Colon (tissue), 2 donors: ENCODE measurements around the gene ERH.
"Not testable (repeated sequence)": the region's sequence is repeated elsewhere in the genome, so short reads cannot be mapped to it uniquely, and the experiment has no call there.

Experiments
- FAIRE-seq: peaks from 2 replicates; lab custom pipeline; 2012; peaks lifted over from hg19 to GRCh38; lab: Jason Lieb, UNC
- donor health status: control.
- donor health status: control.

The ERH gene

DNA sequence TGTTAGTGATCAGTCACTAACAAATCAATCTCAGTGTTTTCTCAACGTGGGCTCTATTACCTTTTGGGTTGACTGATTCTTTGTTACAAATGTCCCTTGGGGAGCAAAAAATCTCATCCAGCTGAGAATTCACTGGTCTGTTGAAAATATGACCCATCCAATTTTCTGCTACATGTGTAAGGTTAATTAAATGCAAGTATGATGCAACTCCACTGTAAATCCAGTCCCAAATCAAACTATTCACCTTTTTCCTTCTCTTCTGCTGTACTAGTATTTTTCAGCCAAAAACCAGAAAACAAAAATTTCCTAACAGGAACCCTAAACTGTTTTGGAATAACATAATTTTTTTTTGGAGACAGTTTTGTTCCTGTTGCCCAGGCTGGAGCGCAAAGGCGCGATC is 2.2 kb downstream of the ERH start:
- no peak for FAIRE-seq

DNA sequence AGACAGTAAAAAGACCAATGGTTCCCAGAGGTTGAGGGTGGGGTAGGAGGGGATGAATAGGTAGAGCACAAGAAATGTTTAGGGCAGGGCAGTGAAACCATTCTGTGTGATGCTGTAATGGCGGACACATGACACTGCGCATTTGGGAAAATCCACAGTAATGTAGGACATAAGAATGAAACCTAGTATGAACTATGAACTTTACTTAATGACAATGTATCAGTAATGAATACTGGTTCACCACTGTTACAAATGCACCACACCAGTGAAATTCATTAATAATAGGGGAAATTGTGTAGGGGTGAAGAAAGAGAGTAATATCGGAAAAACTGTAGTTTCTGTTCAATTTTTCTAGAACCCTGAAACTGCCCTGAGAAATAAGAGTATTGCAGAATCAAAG is 5.6 kb downstream of the ERH start:
- no peak for FAIRE-seq

DNA sequence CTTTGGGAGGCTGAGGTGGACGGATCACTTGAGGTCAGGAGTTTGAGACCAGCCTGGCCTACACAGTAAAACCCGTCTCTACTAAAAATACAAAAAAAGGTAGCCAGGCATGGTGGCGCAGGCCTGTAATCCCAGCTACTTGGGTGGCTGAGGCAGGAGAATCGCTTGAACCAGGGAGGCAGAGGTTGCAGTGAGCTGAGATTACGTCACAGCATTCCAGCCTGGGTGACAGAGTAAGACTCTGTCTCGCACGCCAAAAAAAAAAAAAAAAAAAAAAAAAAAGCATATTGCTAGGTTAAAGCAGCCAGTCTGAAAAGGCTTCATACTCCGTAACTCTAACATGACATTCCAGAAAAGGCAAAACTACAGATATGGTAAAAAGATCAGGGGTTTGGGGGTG is 6.7 kb downstream of the ERH start:
- FAIRE-seq: not testable (repeated sequence)

DNA sequence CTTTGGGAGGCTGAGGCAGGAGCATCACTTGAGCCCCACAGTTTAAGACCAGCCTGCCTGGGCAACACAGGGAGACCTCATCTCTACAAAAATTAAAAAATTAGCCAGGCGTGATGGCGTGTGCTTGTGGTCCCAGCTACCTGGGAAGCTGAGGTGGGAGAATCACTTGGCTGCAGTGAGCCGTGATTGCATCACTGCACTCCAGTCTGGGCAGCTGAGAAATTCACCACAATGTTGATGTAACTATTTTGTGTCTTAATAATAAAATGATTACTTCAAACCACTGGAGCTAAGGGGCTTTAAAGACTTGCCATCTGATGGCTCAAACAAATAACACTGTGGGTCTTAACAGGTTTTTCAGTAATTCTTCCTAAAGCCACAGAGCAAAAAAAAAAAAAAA is 10.8 kb downstream of the ERH start:
- FAIRE-seq: no peak

DNA sequence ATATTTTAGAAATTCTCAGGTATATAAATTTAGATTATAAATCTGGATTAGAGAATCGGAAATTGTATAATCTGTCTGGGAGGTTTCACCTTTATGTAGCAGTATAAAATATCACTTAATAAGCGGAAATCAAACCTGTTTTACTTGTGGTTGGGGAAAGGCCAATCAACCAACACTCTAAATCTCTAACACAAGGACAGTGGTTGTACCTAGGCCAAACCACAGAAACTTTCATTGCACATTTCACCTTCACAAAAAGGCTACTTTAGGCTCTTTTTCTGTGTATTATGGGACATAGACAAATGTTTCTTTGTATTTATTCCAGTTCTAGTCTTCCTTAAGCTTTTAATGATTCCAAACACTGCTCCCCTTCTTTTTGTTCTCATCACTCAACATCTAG is 19.8 kb downstream of the ERH start:
- no peak for FAIRE-seq

- no peak for FAIRE-seq
These were observed 21.7 kb downstream of the ERH start for GRCh38 chr14:69376439-69376838.

DNA sequence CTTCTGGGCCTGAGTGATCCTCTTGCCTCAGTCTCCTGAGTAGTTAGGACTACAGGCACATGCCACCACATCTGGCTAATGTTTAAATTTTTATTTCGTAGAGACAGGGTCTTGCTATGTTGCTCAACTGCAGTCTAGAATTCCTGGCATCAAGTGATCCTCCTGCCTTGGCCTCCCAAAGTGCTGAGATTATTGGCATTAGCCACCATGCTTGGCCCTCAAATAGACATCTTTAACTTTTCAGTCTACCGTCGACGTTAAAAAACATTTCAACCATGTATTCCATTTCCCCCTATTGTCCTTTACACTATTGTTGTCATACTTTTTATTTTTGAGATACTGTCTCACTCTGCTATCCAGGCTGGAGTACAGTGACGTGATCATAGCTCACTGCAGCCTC is 22.4 kb downstream of the ERH start:
- no peak for FAIRE-seq

- FAIRE-seq: no peak
These were observed 22.9 kb downstream of the ERH start for GRCh38 chr14:69375182-69375581.

DNA sequence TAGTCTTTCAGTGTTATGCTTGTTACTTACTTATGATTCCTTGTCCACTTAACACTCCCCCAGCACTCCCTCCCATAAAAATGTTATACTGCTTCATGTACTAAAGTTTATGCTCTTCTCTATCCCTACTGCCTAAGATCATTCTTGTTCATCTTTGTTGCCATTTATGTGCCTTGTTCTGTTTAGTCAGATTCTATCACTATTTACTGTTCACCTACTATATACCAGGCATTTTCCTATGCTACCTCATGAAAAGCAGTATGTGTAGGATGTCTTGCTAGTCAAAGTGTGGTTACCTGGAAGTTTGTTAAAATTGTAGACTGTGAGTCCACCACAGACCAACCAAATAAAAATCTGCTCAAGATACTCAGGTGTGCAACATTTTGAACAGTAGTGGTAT is 23.9 kb downstream of the ERH start:
- no peak for FAIRE-seq

GRCh38 chr14:69373104-69373503 is 25.0 kb downstream of the ERH start:
- FAIRE-seq: no peak

- FAIRE-seq: no peak
These were observed 26.0 kb downstream of the ERH start for GRCh38 chr14:69372146-69372545.

- FAIRE-seq: no peak
These were observed 28.0 kb downstream of the ERH start for GRCh38 chr14:69370061-69370460.

DNA sequence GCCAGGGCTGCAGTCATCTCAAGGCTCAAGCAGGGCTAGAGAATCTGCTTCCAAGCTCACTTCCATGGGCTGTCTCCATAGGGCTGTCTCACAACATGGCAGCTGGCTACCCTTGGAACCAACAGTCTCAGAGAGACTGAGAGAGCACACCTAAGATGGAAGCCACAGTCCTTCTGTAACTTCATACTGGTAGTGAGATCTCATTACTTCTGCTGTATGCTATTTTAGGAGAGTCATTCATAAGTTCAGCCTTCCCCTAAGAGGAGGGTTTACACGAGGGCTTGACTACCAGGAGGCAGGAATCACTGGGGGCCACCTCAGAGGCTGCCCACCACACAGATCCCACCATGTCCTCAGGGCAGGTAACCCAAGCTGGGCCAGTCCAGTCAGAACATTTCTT is 29.7 kb downstream of the ERH start:
- FAIRE-seq: no peak

- no peak for FAIRE-seq
These were observed 31.3 kb downstream of the ERH start for GRCh38 chr14:69366761-69367160.

DNA sequence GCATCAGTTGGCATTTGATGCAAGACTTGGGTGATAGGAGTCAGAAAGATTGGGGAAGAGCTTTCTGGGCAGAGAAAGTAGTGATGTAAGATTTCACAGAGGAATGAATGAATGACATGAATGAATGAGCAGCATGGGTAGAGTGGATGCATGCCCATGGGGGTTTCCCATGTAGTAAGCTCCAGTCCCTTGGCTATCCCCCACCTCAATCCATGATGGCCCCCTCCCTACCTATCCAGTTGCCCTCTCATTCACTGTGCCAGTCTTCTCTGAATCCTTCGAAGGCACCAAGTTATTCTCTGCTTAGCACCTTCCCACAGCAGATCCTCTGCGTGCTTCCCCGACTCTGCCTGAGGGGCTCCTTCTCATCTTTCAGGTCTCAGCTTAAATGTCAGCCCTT is 32.0 kb downstream of the ERH start:
- FAIRE-seq: no peak

- FAIRE-seq: no peak
These were observed 33.7 kb downstream of the ERH start for GRCh38 chr14:69364378-69364777.

GRCh38 chr14:69363964-69364363 is 34.1 kb downstream of the ERH start:
- FAIRE-seq: no peak

DNA sequence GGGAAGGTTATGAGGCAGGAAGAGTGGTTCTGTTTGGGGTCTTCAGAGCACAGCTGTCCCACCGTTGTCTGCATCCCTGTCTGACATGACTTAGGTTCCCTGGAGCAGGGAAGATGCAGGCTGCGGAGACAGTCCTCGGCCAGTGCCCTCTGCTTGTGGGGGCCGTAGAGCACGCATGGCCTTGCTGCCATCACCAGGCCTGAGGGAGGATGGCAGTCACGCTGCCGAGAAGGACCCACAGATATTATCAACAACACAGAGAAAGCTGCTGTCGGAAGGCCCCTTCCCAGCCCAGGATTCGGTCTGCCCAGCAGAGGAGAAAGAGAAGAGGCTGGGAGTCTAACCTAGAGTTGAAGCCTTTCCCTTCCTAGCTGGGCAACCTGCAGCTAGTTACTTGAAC is 35.0 kb downstream of the ERH start:
- no peak for FAIRE-seq

GRCh38 chr14:69360438-69361108 is 37.5 kb downstream of the ERH start:
- FAIRE-seq: no peak

DNA sequence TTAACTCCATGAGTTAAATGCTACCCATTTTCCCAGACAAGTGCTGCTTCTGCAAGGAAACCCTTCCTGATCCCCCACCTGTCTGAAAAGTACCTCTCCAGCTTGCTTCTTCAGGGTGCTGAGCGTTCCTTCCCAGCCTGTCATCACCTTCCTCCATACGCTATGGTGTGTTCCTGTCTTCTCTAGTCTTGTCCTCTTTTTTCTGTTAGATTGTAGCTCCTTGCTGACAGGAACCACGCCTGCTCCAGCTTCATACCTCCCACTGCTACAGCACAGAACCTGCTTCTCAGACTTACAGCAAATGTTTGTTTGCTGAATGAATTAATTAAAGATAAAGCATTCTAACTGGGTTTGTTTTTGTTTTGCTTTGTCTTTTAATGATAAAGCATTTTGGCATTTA is 39.1 kb downstream of the ERH start:
- FAIRE-seq: no peak

DNA sequence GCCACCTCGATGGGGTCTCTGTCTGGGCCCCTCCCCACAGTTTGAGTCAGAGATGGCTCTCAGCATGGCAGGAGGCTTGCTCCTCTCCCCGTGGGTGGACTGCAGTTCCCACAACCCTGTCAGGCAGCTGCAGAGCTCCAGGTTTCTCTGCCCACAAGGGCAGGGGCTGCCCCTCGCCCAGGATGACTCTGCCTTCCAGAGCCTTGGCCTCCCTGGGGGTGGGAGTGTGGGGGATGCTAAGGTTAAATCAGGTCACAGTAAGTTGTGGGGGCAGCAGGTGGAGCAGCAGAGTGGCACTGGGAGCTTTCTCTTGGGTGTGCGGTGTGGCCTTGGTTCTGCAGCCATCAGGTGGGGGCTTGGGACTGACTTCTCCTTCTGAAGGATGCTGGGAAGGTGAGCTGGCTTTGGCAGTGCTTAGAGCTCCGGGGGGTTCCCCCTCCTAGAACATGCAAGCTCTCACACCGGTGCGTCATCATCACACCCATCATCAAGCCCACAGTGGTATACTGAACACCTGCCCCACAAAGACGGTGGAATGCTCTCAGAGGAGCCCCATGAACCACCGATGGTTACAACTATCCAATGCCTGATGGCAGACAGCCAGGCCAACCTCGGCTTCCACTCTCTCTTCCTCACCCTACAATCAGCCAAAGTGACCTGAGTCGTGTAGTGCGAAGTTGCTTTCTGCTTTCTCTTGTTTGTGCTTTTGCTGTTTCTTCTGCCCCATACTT is 39.7 kb downstream of the ERH start:
- FAIRE-seq: no peak

GRCh38 chr14:69357544-69358200 is 40.4 kb downstream of the ERH start:
- FAIRE-seq: no peak

DNA sequence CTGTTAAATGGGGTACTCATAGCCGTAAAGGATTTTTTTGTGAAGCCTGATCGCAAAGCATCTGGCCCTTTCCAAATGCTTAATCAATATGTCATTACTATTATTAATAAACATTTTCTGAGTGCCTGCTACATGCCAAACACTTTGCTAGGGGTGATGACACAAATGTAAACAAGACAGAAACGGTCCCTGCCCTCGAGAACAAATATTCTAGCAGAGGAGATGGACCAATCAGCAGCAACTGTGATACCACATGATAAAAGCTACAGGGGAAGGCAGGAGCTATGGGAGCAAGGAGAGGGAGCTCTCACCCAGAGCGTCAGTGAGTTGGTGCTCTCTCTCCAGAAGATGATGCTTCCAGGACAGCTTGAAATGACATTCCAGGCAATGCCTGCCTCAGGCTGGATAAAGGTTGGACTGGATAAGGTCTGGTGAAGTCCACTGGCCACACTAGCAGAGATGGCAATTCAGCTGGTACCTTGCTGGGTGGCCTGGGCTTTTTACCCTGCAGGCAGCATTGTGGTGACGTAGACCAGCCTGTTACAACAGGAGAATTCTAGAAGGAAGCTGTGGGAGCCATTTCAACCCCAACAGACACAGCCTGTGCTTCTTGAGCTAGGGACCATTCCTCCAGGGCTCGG is 41.1 kb downstream of the ERH start:
- FAIRE-seq: no peak
